BE2C (cell line): ENCODE data around the gene RPS6KA5.
"Not testable (repeated sequence)": the region's sequence is repeated elsewhere in the genome, so short reads cannot be mapped to it uniquely, and the experiment has no call there.

ENCODE experiments used
- DNase-seq: peaks from one replicate; pipeline ENCODE4 v3.0.0-alpha.2; 2020
- H3K27me3 ChIP-seq: fragments of 250-450 bp; sonication (Bioruptor Pico); 2 replicates; pipeline ENCODE4 v1.5.1; 2020; ENCODE audit warnings: mild to moderate bottlenecking
- H3K36me3 ChIP-seq: fragments of 250-450 bp; sonication (Bioruptor Pico); 2 replicates; pipeline ENCODE4 v1.5.1; 2020; ENCODE audit warnings: mild to moderate bottlenecking
- H3K4me1 ChIP-seq: fragments of 250-450 bp; sonication (Bioruptor Pico); 2 replicates; pipeline ENCODE4 v1.5.1; 2020
- H3K4me3 ChIP-seq: 2 replicates; pipeline ENCODE4 v1.5.1; 2011; ENCODE audit warnings: low read depth, low read length
- H3K9me3 ChIP-seq: fragments of 250-450 bp; sonication (Bioruptor Pico); 2 replicates; pipeline ENCODE4 v1.5.1; 2020
- TF ChIP-seq, protein P1 (sequence below): IDR thresholded peaks from 2 replicates; pipeline ENCODE4 v1.5.1; 2012; ENCODE audit warnings: mild to moderate bottlenecking, low read depth, low read length

The RPS6KA5 gene

DNA sequence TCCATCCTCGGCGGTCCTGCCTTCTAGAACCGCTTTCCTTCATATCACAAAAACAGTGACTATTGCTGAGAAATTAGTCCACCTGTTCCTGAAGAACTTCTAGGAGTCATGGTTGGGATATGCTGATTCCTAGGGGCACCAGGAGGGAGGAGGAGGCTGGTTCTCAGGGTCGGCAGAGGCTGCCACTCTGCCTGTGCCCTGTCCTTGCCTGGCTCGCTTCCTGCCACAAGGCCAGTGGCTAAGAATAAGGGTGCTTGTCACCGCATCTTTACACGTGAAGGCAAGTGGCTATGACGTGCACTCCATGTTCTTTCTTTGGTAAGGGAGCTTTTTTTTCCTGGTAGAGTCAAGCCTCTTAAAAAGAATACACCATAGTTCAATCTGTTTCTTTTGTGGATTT, 34.7 kb upstream of the RPS6KA5 start:
- DNase-seq = no peak
- Histone ChIP-seq H3K4me1 (no peaks in the 10 kb centered on the region), H3K27me3 (no peaks in the 10 kb centered on the region), H3K4me3 (no peak overlapping the region), H3K36me3 (no peaks in the 10 kb centered on the region), H3K9me3 (no peaks in the 10 kb centered on the region)
- TF ChIP-seq, protein P1, sequence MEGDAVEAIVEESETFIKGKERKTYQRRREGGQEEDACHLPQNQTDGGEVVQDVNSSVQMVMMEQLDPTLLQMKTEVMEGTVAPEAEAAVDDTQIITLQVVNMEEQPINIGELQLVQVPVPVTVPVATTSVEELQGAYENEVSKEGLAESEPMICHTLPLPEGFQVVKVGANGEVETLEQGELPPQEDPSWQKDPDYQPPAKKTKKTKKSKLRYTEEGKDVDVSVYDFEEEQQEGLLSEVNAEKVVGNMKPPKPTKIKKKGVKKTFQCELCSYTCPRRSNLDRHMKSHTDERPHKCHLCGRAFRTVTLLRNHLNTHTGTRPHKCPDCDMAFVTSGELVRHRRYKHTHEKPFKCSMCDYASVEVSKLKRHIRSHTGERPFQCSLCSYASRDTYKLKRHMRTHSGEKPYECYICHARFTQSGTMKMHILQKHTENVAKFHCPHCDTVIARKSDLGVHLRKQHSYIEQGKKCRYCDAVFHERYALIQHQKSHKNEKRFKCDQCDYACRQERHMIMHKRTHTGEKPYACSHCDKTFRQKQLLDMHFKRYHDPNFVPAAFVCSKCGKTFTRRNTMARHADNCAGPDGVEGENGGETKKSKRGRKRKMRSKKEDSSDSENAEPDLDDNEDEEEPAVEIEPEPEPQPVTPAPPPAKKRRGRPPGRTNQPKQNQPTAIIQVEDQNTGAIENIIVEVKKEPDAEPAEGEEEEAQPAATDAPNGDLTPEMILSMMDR = no peak

DNA sequence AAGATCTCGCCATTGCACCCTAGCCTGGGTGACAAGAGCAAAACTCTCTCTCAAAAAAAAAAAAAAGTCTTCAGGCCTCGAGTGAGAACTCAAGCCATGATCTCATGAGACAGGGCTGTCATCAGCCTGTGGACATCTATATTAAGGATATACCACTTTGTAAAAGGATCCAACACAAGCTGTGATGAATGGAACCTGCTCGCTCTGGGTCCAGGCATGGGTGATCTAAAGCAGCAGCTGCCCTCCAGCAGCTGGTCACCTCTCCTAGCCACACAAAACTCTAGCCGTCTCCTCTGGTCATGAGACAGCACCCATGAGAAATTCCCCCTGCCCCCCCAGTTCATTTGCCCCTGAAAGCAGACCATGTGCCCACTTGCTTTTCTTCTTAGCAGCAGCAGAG, 34.3 kb upstream of the RPS6KA5 start:
- H3K4me1 ChIP-seq = no peaks in the 10 kb centered on the region
- H3K4me3 ChIP-seq = no peak overlapping the region
- no peaks in the 10 kb centered on the region for H3K36me3 ChIP-seq
- TF ChIP-seq, protein P1 = no peak
- no peaks in the 10 kb centered on the region for H3K9me3 ChIP-seq
- no peak for DNase-seq
- H3K27me3 ChIP-seq = no peaks in the 10 kb centered on the region

DNA sequence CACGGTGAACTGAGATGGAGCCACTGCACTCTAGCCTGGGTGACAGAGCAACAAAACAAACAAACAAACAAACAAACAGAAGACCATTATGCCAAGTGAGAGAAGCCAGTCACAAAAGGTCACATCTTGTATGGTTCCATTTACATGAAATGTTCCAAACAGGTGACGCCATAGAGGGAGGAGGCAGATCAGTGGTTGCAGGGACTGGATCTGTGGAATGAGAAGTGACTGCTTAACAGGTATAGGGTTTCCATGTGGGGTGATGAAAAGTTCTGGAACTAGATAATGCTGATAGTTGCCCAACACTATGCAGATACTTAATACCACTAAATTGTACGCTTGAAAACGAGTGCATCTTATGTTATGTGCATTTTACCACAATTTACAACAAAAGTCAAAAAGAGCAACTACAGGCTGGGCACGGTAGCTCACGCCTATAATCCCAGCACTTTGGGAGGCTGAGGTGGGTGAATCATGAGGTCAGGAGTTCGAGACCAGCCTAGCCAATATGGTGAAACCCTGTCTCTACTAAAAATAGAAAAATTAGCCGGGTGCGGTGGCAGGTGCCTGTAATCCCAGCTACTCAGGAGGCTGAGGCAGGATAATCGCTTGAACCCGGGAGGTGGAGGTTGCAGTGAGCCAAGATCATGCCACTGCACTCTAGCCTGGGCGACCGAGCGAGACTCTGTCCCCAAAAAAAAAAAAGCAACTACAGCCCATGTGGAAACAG, 33.5 kb upstream of the RPS6KA5 start:
- not testable (repeated sequence) for H3K4me1 ChIP-seq, H3K36me3 ChIP-seq, H3K9me3 ChIP-seq, H3K4me3 ChIP-seq, DNase-seq, H3K27me3 ChIP-seq

DNA sequence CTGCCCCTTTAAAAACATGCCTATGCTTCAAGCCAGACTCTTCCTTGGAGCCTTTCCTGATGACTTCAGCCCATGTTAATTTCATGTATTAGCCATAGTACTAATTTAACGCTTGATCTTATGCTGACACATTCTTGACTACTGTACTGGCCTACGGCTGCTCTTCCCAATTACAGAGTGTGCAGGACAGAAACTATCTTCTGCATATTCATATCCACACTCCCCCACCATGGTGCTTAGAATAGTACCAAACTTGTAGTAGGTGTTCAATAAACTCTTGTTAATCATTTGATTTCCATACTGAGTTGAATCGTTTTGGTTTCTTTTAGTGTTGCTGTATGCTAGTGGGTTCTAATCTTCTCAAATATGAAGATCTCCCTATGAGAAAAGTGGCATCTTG, 31.6 kb upstream of the RPS6KA5 start:
- H3K4me1 ChIP-seq = no peaks in the 10 kb centered on the region
- no peak overlapping the region for H3K4me3 ChIP-seq
- H3K36me3 ChIP-seq = no peaks in the 10 kb centered on the region
- no peak for DNase-seq
- H3K27me3 ChIP-seq = no peaks in the 10 kb centered on the region
- TF ChIP-seq, protein P1 = no peak
- no peaks in the 10 kb centered on the region for H3K9me3 ChIP-seq

DNA sequence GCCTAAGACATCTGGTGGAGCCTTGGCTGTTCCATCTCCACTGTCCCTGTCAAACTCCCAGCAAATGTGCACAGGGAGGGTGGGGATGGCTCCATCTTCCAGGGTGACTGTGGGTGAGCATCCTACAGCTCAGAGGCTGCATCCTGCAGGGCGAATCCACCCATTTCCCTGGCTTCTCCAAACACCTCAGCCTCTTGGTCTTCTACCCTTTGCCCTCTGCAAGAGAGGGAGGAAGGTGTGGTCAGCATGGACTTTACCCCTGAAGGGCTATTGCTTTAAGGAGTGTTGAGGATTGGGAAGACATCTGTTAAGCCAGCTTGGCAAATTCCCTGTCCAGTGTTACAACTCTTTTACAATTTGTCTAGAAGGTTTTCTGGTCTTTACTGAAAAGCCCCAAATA, 30.3 kb upstream of the RPS6KA5 start:
- DNase-seq = no peak
- no peaks in the 10 kb centered on the region for H3K4me1 ChIP-seq
- no peaks in the 10 kb centered on the region for H3K36me3 ChIP-seq
- no peaks in the 10 kb centered on the region for H3K27me3 ChIP-seq
- H3K4me3 ChIP-seq = no peak overlapping the region
- H3K9me3 ChIP-seq = no peaks in the 10 kb centered on the region
- TF ChIP-seq, protein P1 = no peak

DNA sequence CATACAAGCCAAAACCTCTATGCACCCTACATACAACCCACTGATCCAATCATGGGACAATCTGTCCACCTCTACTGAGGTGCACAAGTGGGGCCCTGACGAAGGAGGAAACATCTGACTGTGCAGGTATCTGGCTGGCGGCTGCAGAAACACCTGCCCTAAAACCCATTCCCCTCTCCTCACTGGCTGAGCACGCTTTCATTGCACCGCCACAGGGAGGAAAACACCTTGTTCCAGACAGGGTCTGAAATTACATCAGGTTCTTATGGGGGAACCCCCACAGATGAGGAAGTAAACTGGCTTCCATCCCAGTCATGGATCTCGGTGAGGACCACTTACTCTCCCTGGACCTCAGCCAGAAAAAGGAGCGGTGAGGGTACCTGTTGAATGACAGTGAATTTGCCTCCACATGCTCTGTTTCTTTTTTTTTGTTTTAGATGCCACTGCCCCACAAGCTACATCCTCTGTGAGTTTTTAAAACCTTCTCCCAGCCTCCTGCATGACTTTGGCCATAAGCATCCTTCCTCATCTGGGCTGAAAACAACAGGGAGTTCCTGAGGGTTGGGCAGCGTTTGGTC, 29.6 kb upstream of the RPS6KA5 start:
- no peaks in the 10 kb centered on the region for H3K4me1 ChIP-seq
- H3K4me3 ChIP-seq = no peak overlapping the region
- TF ChIP-seq, protein P1 = no peak
- no peaks in the 10 kb centered on the region for H3K36me3 ChIP-seq
- no peaks in the 10 kb centered on the region for H3K9me3 ChIP-seq
- no peak for DNase-seq
- H3K27me3 ChIP-seq = no peaks in the 10 kb centered on the region
